ENCODE results near the gene SLC17A4. TPM values are rescaled to one million over a fixed set of nuclear protein-coding genes. Genes with fewer than 3 reads are reported as not detected.

SLC17A4 gene
- total RNA-seq, 6 donors from 2014 or later: not detected

DNA sequence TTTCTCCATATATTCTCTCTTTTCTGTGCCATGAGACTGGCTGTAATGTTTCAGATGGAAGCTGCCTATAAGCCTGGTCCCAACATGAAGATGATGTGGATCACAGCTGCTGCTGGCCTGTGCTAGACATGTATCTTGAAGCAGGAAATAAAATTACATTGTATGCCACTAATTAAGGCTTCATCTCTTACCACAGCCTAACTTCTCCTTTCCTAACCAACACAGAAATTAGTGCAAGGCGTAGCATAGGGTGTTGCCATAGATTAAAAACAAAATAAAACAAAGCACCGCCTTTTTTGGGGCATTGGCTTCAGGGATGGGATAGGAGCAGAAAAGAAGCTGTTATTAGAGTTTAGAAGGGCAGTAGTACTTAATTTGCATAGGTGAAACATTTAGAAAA lies 4.7 kb upstream of the SLC17A4 start:
- H3K4me1 ChIP-seq: no peaks in the 10 kb centered on the region
- H3K4me3 ChIP-seq: no peak overlapping the region
- no peak overlapping the region for H3K27ac ChIP-seq
- TF ChIP-seq POLR2A (IDR thresholded peaks at IDR 0.05): no peak
- TF ChIP-seq, protein P1, sequence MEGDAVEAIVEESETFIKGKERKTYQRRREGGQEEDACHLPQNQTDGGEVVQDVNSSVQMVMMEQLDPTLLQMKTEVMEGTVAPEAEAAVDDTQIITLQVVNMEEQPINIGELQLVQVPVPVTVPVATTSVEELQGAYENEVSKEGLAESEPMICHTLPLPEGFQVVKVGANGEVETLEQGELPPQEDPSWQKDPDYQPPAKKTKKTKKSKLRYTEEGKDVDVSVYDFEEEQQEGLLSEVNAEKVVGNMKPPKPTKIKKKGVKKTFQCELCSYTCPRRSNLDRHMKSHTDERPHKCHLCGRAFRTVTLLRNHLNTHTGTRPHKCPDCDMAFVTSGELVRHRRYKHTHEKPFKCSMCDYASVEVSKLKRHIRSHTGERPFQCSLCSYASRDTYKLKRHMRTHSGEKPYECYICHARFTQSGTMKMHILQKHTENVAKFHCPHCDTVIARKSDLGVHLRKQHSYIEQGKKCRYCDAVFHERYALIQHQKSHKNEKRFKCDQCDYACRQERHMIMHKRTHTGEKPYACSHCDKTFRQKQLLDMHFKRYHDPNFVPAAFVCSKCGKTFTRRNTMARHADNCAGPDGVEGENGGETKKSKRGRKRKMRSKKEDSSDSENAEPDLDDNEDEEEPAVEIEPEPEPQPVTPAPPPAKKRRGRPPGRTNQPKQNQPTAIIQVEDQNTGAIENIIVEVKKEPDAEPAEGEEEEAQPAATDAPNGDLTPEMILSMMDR (IDR thresholded peaks at IDR 0.05): no peak
- TF ChIP-seq EP300 (IDR thresholded peaks at IDR 0.05): no peak
- no peak for TF ChIP-seq POLR2AphosphoS5 (IDR thresholded peaks at IDR 0.05)
- H3K9me3 ChIP-seq: no peaks in the 10 kb centered on the region
- H3K36me3 ChIP-seq: no peaks in the 10 kb centered on the region
- no peaks in the 10 kb centered on the region for H3K27me3 ChIP-seq
- ATAC-seq (ENCODE audit: low FRiP score in 2 of 2): no peak
- 28 to 81% methylated on average over 2 of the region's 2 CpGs for WGBS, 2 donors
- DNase-seq: no peak

GRCh38 chr6:25750906-25751305 lies 3.6 kb upstream of the SLC17A4 start:
- WGBS, 2 donors: 57 to 63% methylated on average over 3 of the region's 3 CpGs
- no peak for ATAC-seq (ENCODE audit: low FRiP score in 2 of 2)
- H3K4me3 ChIP-seq: no peak overlapping the region
- no peaks in the 10 kb centered on the region for H3K27me3 ChIP-seq
- H3K4me1 ChIP-seq: no peaks in the 10 kb centered on the region
- DNase-seq: no peak
- TF ChIP-seq, protein P1 (IDR thresholded peaks at IDR 0.05): no peak
- no peak for TF ChIP-seq POLR2A (IDR thresholded peaks at IDR 0.05)
- H3K27ac ChIP-seq: no peak overlapping the region
- H3K36me3 ChIP-seq: no peaks in the 10 kb centered on the region
- H3K9me3 ChIP-seq: no peaks in the 10 kb centered on the region

- no peaks in the 10 kb centered on the region for H3K4me1 ChIP-seq
- no peaks in the 10 kb centered on the region for H3K36me3 ChIP-seq
- TF ChIP-seq POLR2AphosphoS5 (IDR thresholded peaks at IDR 0.05) (no peak), EP300 (IDR thresholded peaks at IDR 0.05) (no peak), POLR2A (IDR thresholded peaks at IDR 0.05) (no peak)
- TF ChIP-seq, protein P1 (IDR thresholded peaks at IDR 0.05): no peak
- H3K27ac ChIP-seq: no peak overlapping the region
- ATAC-seq (ENCODE audit: low FRiP score in 2 of 2) (no peak), DNase-seq (no peak)
- no peaks in the 10 kb centered on the region for H3K9me3 ChIP-seq
- H3K27me3 ChIP-seq: no peaks in the 10 kb centered on the region
- no peak overlapping the region for H3K4me3 ChIP-seq
Observed at GRCh38 chr6:25753079-25753478, 1.5 kb upstream of the SLC17A4 start.

DNA sequence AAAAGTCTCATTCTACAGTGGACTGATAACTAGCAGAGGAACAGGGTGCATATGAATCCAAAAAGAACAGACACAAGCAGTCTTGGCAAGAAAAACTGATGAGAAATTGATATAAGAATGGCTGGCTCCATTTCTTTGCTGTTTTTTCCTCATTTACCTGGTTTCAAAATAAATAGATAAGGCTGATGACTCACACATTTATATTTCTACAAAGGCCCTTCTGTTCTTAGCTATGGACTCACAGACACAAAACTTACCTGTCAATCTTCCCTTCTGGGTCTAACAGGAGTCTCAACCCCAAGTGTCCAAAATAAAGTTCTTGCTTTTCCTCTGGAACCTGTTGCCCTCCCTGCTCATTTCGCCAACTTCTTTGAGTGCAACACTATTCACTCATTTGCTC lies 941 bp downstream of the SLC17A4 start:
- no peak for DNase-seq
- Histone ChIP-seq H3K27ac (no peak overlapping the region), H3K27me3 (no peaks in the 10 kb centered on the region), H3K36me3 (no peaks in the 10 kb centered on the region), H3K4me1 (no peaks in the 10 kb centered on the region), H3K4me3 (no peak overlapping the region), H3K9me3 (no peaks in the 10 kb centered on the region)
- ATAC-seq (ENCODE audit: low FRiP score in 2 of 2): no peak
- no peak for TF ChIP-seq POLR2A (IDR thresholded peaks at IDR 0.05)
- TF ChIP-seq, protein P1 (IDR thresholded peaks at IDR 0.05): no peak
- TF ChIP-seq POLR2AphosphoS5 (IDR thresholded peaks at IDR 0.05): no peak
- no peak for TF ChIP-seq EP300 (IDR thresholded peaks at IDR 0.05)
- 98 to 100% methylated on average over 1 of the region's 1 CpG for WGBS, 2 donors

GRCh38 chr6:25756382-25757363 lies 2.1 kb downstream of the SLC17A4 start:
- Histone ChIP-seq H3K27me3 (no peaks in the 10 kb centered on the region), H3K9me3 (no peaks in the 10 kb centered on the region), H3K36me3 (no peaks in the 10 kb centered on the region), H3K4me3 (no peak overlapping the region), H3K4me1 (no peaks in the 10 kb centered on the region), H3K27ac (no peak overlapping the region)
- TF ChIP-seq EP300 (IDR thresholded peaks at IDR 0.05) (no peak), POLR2A (IDR thresholded peaks at IDR 0.05) (no peak), POLR2AphosphoS5 (IDR thresholded peaks at IDR 0.05) (no peak)
- TF ChIP-seq, protein P1 (IDR thresholded peaks at IDR 0.05): no peak
- no peak for DNase-seq
- ATAC-seq (ENCODE audit: low FRiP score in 2 of 2): no peak
- whole genome bisulfite sequencing, 2 donors: 82 to 83% methylated on average over 9 of the region's 9 CpGs
